Endothelial cell of umbilical vein (primary cell): ENCODE data around the gene ARF4.

Source experiments
- EZH2 ChIP-seq: IDR thresholded peaks from 2 replicates; pipeline ENCODE4 v1.6.1; 2012; ENCODE audit warnings: borderline replicate concordance, low read depth, mild to moderate bottlenecking, moderate library complexity, low read length, inconsistent platforms; ENCODE audit not compliant: severe bottlenecking
- JUN ChIP-seq: IDR thresholded peaks from 2 replicates; pipeline ENCODE4 v1.6.1; 2011; ENCODE audit warnings: borderline replicate concordance, low read depth; ENCODE audit not compliant: insufficient read length, insufficient read depth
- MAX ChIP-seq: IDR thresholded peaks from 2 replicates; pipeline ENCODE4 v1.6.1; 2011; ENCODE audit not compliant: insufficient read depth, insufficient read length
- MYC ChIP-seq: IDR thresholded peaks from one replicate; pipeline ENCODE4 v1.6.1; 2011; ENCODE audit warnings: mild to moderate bottlenecking, low read depth, low read length
- POLR2A ChIP-seq: IDR thresholded peaks from 2 replicates; pipeline ENCODE4 v1.6.1; 2012; ENCODE audit warnings: low read depth, mild to moderate bottlenecking, control low read depth, low read length
- POLR2AphosphoS5 ChIP-seq: IDR thresholded peaks from 2 replicates; pipeline ENCODE4 v1.6.1; 2012; ENCODE audit warnings: low read depth, mild to moderate bottlenecking, control low read depth, low read length, moderate library complexity; ENCODE audit not compliant: insufficient read depth
- TF ChIP-seq, protein P1 (sequence below), 2 donors: IDR thresholded peaks; 1 replicate in 1 of 2; 2 replicates in 1 of 2; pipeline ENCODE4 v1.5.1; 2011; ENCODE audit warnings: low read length in 2 of 2, mild to moderate bottlenecking in 2 of 2, moderate library complexity in 2 of 2, control low read depth in 1 of 2, inconsistent platforms in 1 of 2, low read depth in 1 of 2; ENCODE audit not compliant: insufficient read depth in 1 of 2; ENCODE audit errors: extremely low read depth in 1 of 2

DNA sequence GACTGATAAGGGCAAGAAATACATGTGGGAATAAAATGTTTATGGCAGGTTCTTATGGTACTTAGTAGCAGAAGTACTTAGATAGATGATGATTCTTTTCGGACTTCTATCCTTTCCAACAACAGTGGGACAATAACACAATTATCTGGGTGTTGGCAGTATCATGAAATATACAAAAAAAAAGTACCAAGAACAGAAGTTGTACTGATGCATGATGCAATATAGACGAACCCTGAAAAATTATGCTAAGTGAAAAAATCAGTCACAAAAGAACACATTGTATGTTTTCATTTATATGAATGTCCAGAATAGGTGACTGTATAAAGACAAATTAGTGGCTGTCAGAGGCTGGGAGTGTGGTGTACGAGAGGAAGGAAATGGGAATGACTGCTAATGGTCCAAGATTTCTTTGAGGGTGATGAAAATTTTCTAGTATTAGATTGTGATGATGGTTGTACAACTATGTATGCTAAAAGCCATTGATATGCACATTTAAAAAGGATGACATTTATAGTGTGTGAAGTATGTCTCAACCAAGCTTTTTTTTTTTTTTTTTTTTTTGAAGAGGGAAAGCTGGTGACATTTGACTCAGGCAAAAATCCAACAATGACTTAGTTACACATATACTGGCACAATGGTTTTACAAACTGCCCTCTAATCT is 21.0 kb downstream of the ARF4 start:
- no peak for TF ChIP-seq POLR2A
- TF ChIP-seq, protein P1, sequence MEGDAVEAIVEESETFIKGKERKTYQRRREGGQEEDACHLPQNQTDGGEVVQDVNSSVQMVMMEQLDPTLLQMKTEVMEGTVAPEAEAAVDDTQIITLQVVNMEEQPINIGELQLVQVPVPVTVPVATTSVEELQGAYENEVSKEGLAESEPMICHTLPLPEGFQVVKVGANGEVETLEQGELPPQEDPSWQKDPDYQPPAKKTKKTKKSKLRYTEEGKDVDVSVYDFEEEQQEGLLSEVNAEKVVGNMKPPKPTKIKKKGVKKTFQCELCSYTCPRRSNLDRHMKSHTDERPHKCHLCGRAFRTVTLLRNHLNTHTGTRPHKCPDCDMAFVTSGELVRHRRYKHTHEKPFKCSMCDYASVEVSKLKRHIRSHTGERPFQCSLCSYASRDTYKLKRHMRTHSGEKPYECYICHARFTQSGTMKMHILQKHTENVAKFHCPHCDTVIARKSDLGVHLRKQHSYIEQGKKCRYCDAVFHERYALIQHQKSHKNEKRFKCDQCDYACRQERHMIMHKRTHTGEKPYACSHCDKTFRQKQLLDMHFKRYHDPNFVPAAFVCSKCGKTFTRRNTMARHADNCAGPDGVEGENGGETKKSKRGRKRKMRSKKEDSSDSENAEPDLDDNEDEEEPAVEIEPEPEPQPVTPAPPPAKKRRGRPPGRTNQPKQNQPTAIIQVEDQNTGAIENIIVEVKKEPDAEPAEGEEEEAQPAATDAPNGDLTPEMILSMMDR (IDR thresholded peaks at IDR 0.05; ENCODE audit: extremely low read depth in 1 of 2, insufficient read depth in 1 of 2, low read depth in 1 of 2, low read length in 2 of 2) = no peak
- no peak for TF ChIP-seq EZH2
- no peak for TF ChIP-seq MYC
- TF ChIP-seq JUN = no peak
- no peak for TF ChIP-seq POLR2AphosphoS5
- TF ChIP-seq MAX = no peak
